HG03521 (cell line): ENCODE results near the gene LANCL2.
"Not testable (repeated sequence)": the region's sequence is repeated elsewhere in the genome, so short reads cannot be mapped to it uniquely, and the experiment has no call there.

Experiments
- ATAC-seq: cut with Tn5 transposase; IDR thresholded peaks from one replicate; pipeline ENCODE4 v1.9.1; 2021; ENCODE audit warnings: mild to moderate bottlenecking, moderate library complexity; ENCODE audit not compliant: unreplicated experiment

LANCL2 gene

GRCh38 chr7:55400191-55400590 is 35.1 kb downstream of the LANCL2 start:
- no peak for ATAC-seq

GRCh38 chr7:55402506-55402905 is 37.4 kb downstream of the LANCL2 start:
- ATAC-seq, result not testable (repeated sequence)

GRCh38 chr7:55405856-55406541 is 40.9 kb downstream of the LANCL2 start:
- ATAC-seq, result no peak

GRCh38 chr7:55409482-55410225 is 44.5 kb downstream of the LANCL2 start:
- no peak for ATAC-seq

GRCh38 chr7:55410667-55411239 is 45.6 kb downstream of the LANCL2 start:
- ATAC-seq, result no peak

GRCh38 chr7:55411844-55412243 is 46.7 kb downstream of the LANCL2 start:
- ATAC-seq, result no peak

GRCh38 chr7:55413442-55413841 is 48.3 kb downstream of the LANCL2 start:
- ATAC-seq, result no peak

GRCh38 chr7:55415173-55415778 is 50.1 kb downstream of the LANCL2 start:
- ATAC-seq, result peak; percentile 94

GRCh38 chr7:55417456-55417855 is 52.3 kb downstream of the LANCL2 start:
- ATAC-seq, result not testable (repeated sequence)

GRCh38 chr7:55420530-55420929 is 55.4 kb downstream of the LANCL2 start:
- ATAC-seq, result no peak

GRCh38 chr7:55423277-55423711 is 58.2 kb downstream of the LANCL2 start:
- no peak for ATAC-seq

GRCh38 chr7:55423891-55424290 is 58.8 kb downstream of the LANCL2 start:
- ATAC-seq, result no peak

GRCh38 chr7:55425141-55425752 is 60.1 kb downstream of the LANCL2 start:
- no peak for ATAC-seq

- no peak for ATAC-seq
Observed at GRCh38 chr7:55426676-55427075, 61.5 kb downstream of the LANCL2 start.

- ATAC-seq, result no peak
Observed at GRCh38 chr7:55427342-55427741, 62.2 kb downstream of the LANCL2 start.

GRCh38 chr7:55427800-55428199 is 62.7 kb downstream of the LANCL2 start:
- no peak for ATAC-seq

- ATAC-seq, result no peak
Observed at GRCh38 chr7:55429835-55430499, 64.8 kb downstream of the LANCL2 start.

GRCh38 chr7:55431898-55432297 is 66.8 kb downstream of the LANCL2 start:
- ATAC-seq, result no peak

- ATAC-seq, result no peak
Observed at GRCh38 chr7:55432506-55432905, 67.4 kb downstream of the LANCL2 start.

GRCh38 chr7:55432939-55433784 is 68.0 kb downstream of the LANCL2 start:
- no peak for ATAC-seq
